H1 (cell line): ENCODE results near the gene ISG20L2. TPM values are rescaled to one million over a fixed set of nuclear protein-coding genes. Genes with fewer than 3 reads are reported as not detected.

Experiments
- CEBPB ChIP-seq: IDR thresholded peaks from 2 replicates; pipeline ENCODE4 v1.6.1; 2012; ENCODE audit warnings: low read depth, low read length
- GABPA ChIP-seq: IDR thresholded peaks from 2 replicates; pipeline ENCODE4 v1.6.1; 2011; ENCODE audit warnings: mild to moderate bottlenecking, low read length, moderate library complexity, borderline replicate concordance; ENCODE audit not compliant: insufficient read depth
- RAD21 ChIP-seq, 2 experiments: IDR thresholded peaks in 1 of 2; conservative IDR thresholded peaks in 1 of 2; 2 replicates each; pipeline ENCODE4 v1.6.1; 2011; ENCODE audit warnings: low read depth in 2 of 2, low read length in 2 of 2, improper control_type of control experiment in 1 of 2, inconsistent platforms in 1 of 2, mild to moderate bottlenecking in 1 of 2, moderate library complexity in 1 of 2
- SAP30 ChIP-seq: fragments of 300-600 bp; sonication (generic); IDR thresholded peaks from 2 replicates; pipeline ENCODE4 v1.7.1; 2012; ENCODE audit warnings: low read length, moderate library complexity, mild to moderate bottlenecking, inconsistent platforms; ENCODE audit not compliant: insufficient read depth, insufficient replicate concordance
- SIN3A ChIP-seq, 2 experiments: IDR thresholded peaks in 1 of 2; conservative IDR thresholded peaks in 1 of 2; 2 replicates each; pipeline ENCODE4 v1.6.1; 2011 to 2012; ENCODE audit warnings: low read length in 2 of 2, improper control_type of control experiment in 1 of 2, low read depth in 1 of 2, mild to moderate bottlenecking in 1 of 2
- TAF1 ChIP-seq: IDR thresholded peaks from 2 replicates; pipeline ENCODE4 v1.6.1; 2011; ENCODE audit warnings: mild to moderate bottlenecking, low read depth, low read length
- YY1 ChIP-seq: IDR thresholded peaks from 2 replicates; pipeline ENCODE4 v1.6.1; 2011; ENCODE audit warnings: low read depth, mild to moderate bottlenecking, low read length
- polyA plus RNA-seq, 7 experiments: library from polyadenylated mRNA; depleted of rRNA in 3 of 7; stranded (reverse) in 5 of 7; unstranded in 2 of 7; fragments of >200 nt in 5 of 7; fragments of 200-250 nt in 2 of 7; gene quantifications; 1 replicate in 5 of 7; 2 replicates in 1 of 7; 4 replicates in 1 of 7; pipeline versions ENCODE4 v1.2.1 to v1.2.3, GENCODE V29; 2011 to 2013; ENCODE audit warnings: missing spikeins in 2 of 7, mixed read lengths in 2 of 7
- total RNA-seq: library from RNA; stranded (reverse); fragmentation: NEBNext Ultra II Directional; extraction: Animal tissue kit (Norgen Biotek cat#: 25700); gene quantifications from 2 replicates; pipeline ENCODE4 v1.2.1, GENCODE V29; 2021
- TF ChIP-seq, protein P1 (sequence below): IDR thresholded peaks from 2 replicates; pipeline ENCODE4 v1.6.1; 2012; ENCODE audit warnings: inconsistent platforms
- TF ChIP-seq, protein P2 (sequence below): fragments of 300-600 bp; sonication (generic); IDR thresholded peaks from 2 replicates; pipeline ENCODE4 v1.7.1; 2012; ENCODE audit warnings: low read length, moderate library complexity, mild to moderate bottlenecking, inconsistent platforms; ENCODE audit not compliant: insufficient replicate concordance

ISG20L2 gene
- total and polyA plus RNA-seq, 2 of the 8 experiments (the other 6 are each of a cell fraction or from before 2014, with no cell fraction given), result 47.5 to 53.0 TPM

DNA sequence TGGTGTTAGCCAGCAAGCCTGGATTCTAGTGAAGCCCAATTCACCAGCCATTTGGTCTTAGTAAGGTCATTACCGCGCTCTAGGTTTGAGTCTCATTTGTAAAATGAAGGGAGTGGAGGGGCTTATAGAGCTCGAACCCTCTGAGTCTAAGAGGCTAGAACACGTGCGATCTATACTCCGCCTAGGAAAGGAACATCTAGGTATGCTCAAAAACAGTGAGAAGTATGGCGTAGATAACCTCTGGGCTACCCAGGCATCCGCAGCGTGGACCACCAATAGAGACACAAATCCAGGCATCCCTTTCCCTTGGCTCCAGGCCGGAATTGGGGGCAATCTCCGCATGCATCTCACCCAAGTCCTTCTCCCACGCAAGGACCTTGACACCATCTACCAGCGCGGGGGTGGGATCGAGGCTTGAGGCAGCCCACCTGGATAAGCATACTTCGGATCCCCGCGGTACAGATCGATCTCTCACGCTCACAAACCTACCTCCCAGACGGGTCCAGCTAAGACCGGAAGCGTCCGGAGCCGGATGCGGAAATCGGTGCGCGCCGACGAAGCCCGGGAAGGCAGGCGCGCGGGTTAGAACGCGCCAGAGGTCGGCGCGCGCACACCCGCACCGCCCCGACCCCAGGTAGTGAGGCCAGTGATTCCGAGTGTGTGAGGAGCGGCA, 504 bp downstream of the ISG20L2 start, which contains the start of gene METTL25B (continued):
- TF ChIP-seq TAF1 (peak; percentile 82), RAD21 (IDR thresholded peaks at IDR 0.05 in 1 of 2, conservative IDR thresholded peaks at IDR 0.05 in 1 of 2; ENCODE audit: low read depth in 2 of 2, low read length in 2 of 2) (no peak), GABPA (peak; percentile 86; the same call in 1 of the 2 replicates), CEBPB (no peak), SAP30 (peak; percentile 32), YY1 (no peak), SIN3A (conservative IDR thresholded peaks at IDR 0.05 in 1 of 2, IDR thresholded peaks at IDR 0.05 in 1 of 2; ENCODE audit: low read depth in 1 of 2, low read length in 2 of 2) (0 out of 4 replicates have a peak, but pooled peaks of 1 of the 2 experiments have one; percentile 30)
- TF ChIP-seq, protein P1, sequence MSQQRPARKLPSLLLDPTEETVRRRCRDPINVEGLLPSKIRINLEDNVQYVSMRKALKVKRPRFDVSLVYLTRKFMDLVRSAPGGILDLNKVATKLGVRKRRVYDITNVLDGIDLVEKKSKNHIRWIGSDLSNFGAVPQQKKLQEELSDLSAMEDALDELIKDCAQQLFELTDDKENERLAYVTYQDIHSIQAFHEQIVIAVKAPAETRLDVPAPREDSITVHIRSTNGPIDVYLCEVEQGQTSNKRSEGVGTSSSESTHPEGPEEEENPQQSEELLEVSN, result peak; percentile 26
- TF ChIP-seq, protein P2, sequence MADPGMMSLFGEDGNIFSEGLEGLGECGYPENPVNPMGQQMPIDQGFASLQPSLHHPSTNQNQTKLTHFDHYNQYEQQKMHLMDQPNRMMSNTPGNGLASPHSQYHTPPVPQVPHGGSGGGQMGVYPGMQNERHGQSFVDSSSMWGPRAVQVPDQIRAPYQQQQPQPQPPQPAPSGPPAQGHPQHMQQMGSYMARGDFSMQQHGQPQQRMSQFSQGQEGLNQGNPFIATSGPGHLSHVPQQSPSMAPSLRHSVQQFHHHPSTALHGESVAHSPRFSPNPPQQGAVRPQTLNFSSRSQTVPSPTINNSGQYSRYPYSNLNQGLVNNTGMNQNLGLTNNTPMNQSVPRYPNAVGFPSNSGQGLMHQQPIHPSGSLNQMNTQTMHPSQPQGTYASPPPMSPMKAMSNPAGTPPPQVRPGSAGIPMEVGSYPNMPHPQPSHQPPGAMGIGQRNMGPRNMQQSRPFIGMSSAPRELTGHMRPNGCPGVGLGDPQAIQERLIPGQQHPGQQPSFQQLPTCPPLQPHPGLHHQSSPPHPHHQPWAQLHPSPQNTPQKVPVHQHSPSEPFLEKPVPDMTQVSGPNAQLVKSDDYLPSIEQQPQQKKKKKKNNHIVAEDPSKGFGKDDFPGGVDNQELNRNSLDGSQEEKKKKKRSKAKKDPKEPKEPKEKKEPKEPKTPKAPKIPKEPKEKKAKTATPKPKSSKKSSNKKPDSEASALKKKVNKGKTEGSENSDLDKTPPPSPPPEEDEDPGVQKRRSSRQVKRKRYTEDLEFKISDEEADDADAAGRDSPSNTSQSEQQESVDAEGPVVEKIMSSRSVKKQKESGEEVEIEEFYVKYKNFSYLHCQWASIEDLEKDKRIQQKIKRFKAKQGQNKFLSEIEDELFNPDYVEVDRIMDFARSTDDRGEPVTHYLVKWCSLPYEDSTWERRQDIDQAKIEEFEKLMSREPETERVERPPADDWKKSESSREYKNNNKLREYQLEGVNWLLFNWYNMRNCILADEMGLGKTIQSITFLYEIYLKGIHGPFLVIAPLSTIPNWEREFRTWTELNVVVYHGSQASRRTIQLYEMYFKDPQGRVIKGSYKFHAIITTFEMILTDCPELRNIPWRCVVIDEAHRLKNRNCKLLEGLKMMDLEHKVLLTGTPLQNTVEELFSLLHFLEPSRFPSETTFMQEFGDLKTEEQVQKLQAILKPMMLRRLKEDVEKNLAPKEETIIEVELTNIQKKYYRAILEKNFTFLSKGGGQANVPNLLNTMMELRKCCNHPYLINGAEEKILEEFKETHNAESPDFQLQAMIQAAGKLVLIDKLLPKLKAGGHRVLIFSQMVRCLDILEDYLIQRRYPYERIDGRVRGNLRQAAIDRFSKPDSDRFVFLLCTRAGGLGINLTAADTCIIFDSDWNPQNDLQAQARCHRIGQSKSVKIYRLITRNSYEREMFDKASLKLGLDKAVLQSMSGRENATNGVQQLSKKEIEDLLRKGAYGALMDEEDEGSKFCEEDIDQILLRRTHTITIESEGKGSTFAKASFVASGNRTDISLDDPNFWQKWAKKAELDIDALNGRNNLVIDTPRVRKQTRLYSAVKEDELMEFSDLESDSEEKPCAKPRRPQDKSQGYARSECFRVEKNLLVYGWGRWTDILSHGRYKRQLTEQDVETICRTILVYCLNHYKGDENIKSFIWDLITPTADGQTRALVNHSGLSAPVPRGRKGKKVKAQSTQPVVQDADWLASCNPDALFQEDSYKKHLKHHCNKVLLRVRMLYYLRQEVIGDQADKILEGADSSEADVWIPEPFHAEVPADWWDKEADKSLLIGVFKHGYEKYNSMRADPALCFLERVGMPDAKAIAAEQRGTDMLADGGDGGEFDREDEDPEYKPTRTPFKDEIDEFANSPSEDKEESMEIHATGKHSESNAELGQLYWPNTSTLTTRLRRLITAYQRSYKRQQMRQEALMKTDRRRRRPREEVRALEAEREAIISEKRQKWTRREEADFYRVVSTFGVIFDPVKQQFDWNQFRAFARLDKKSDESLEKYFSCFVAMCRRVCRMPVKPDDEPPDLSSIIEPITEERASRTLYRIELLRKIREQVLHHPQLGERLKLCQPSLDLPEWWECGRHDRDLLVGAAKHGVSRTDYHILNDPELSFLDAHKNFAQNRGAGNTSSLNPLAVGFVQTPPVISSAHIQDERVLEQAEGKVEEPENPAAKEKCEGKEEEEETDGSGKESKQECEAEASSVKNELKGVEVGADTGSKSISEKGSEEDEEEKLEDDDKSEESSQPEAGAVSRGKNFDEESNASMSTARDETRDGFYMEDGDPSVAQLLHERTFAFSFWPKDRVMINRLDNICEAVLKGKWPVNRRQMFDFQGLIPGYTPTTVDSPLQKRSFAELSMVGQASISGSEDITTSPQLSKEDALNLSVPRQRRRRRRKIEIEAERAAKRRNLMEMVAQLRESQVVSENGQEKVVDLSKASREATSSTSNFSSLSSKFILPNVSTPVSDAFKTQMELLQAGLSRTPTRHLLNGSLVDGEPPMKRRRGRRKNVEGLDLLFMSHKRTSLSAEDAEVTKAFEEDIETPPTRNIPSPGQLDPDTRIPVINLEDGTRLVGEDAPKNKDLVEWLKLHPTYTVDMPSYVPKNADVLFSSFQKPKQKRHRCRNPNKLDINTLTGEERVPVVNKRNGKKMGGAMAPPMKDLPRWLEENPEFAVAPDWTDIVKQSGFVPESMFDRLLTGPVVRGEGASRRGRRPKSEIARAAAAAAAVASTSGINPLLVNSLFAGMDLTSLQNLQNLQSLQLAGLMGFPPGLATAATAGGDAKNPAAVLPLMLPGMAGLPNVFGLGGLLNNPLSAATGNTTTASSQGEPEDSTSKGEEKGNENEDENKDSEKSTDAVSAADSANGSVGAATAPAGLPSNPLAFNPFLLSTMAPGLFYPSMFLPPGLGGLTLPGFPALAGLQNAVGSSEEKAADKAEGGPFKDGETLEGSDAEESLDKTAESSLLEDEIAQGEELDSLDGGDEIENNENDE, result no peak
